Hematopoietic multipotent progenitor cell treated with erythropoietin and hydrocortisone succinate and interleukin-3 and kit ligand, for 15 days (in vitro differentiated cells): Measurements from ENCODE around the gene TMEM220.
A peak's percentile ranks its signal among the peaks of the same experiment; 100 is the strongest.

Experiments used
- DNase-seq: peaks from one replicate; pipeline ENCODE4 v3.0.0-alpha.2; 2015; ENCODE audit warnings: low spot score

TMEM220 gene

GRCh38 chr17:10729334-10730193 is at the start of gene TMEM220:
TMEM220 (minus strand) TSS chr17:10730023; CDS start chr17:10729851, 172 bp downstream.
- DNase-seq, result no peak

GRCh38 chr17:10779609-10780008 is 49.8 kb upstream of the TMEM220 start:
- DNase-seq, result no peak

GRCh38 chr17:10777890-10778289 is 48.1 kb upstream of the TMEM220 start:
- DNase-seq, result no peak

- DNase-seq, result no peak
Measured at GRCh38 chr17:10777131-10777807, 47.4 kb upstream of the TMEM220 start.

GRCh38 chr17:10776381-10776780 is 46.6 kb upstream of the TMEM220 start:
- no peak for DNase-seq

- no peak for DNase-seq
Measured at GRCh38 chr17:10775740-10776356, 46.0 kb upstream of the TMEM220 start.

GRCh38 chr17:10775058-10775457 is 45.2 kb upstream of the TMEM220 start:
- no peak for DNase-seq

- no peak for DNase-seq
Measured at GRCh38 chr17:10773391-10773790, 43.6 kb upstream of the TMEM220 start.

GRCh38 chr17:10772425-10773380 is 42.9 kb upstream of the TMEM220 start:
- peak; percentile 55 for DNase-seq

- no peak for DNase-seq
Measured at GRCh38 chr17:10771148-10771547, 41.3 kb upstream of the TMEM220 start.

GRCh38 chr17:10769840-10770239 is 40.0 kb upstream of the TMEM220 start:
- no peak for DNase-seq

GRCh38 chr17:10768750-10769251 is 39.0 kb upstream of the TMEM220 start:
- no peak for DNase-seq

- no peak for DNase-seq
Measured at GRCh38 chr17:10767232-10767631, 37.4 kb upstream of the TMEM220 start.

- DNase-seq, result no peak
Measured at GRCh38 chr17:10762037-10762436, 32.2 kb upstream of the TMEM220 start.

GRCh38 chr17:10761281-10761680 is 31.5 kb upstream of the TMEM220 start:
- DNase-seq, result no peak

- no peak for DNase-seq
Measured at GRCh38 chr17:10758062-10758461, 28.2 kb upstream of the TMEM220 start.

GRCh38 chr17:10757647-10758046 is 27.8 kb upstream of the TMEM220 start:
- DNase-seq, result no peak

- DNase-seq, result no peak
Measured at GRCh38 chr17:10757067-10757466, 27.2 kb upstream of the TMEM220 start.

- DNase-seq, result no peak
Measured at GRCh38 chr17:10756619-10757018, 26.8 kb upstream of the TMEM220 start.

GRCh38 chr17:10756185-10756584 is 26.4 kb upstream of the TMEM220 start:
- DNase-seq, result no peak

- DNase-seq, result no peak
Measured at GRCh38 chr17:10755592-10756127, 25.8 kb upstream of the TMEM220 start.
